Activated CD4-positive, alpha-beta memory T cell treated with anti-CD3 and anti-CD28 coated beads, Interleukin-2, amount 10 ng/mL, durations not matched to agents 7 days and 5 days (primary cell): ENCODE data around the gene DDB1. TPM values are rescaled to one million over a fixed set of nuclear protein-coding genes. Genes with fewer than 3 reads are reported as not detected.

Experiments
- CTCF ChIA-PET: fragments of 350-600 bp; sonication (Branson Sonifier 250); formaldehyde crosslinking; loops from one replicate; lab custom pipeline; 2021; ENCODE audit warnings: antibody characterized with exemption, inconsistent platforms; lab: Charles Lee
- POLR2A ChIA-PET: fragments of 350-600 bp; sonication (Branson Sonifier 250); formaldehyde crosslinking; loops from one replicate; lab custom pipeline; 2021; ENCODE audit warnings: antibody characterized with exemption; lab: Charles Lee
- DNase-seq: peaks from one replicate; pipeline ENCODE4 v3.0.0-alpha.2; 2020
- H3K27ac Mint-ChIP-seq: one replicate; pipeline ENCODE4 v1.8.0; 2021; ENCODE audit warnings: mild to moderate bottlenecking, mixed read lengths
- H3K27me3 Mint-ChIP-seq: one replicate; pipeline ENCODE4 v1.8.0; 2021; ENCODE audit warnings: mixed read lengths
- H3K36me3 Mint-ChIP-seq: one replicate; pipeline ENCODE4 v1.8.0; 2021; ENCODE audit warnings: low read depth, mixed read lengths
- H3K4me1 Mint-ChIP-seq: one replicate; pipeline ENCODE4 v1.8.0; 2021; ENCODE audit warnings: mixed read lengths
- H3K4me3 Mint-ChIP-seq: one replicate; pipeline ENCODE4 v1.8.0; 2021; ENCODE audit warnings: mild to moderate bottlenecking, mixed read lengths
- H3K9me3 Mint-ChIP-seq: one replicate; pipeline ENCODE4 v1.8.0; 2021; ENCODE audit warnings: mixed read lengths
- total RNA-seq, 2 experiments: library from RNA; stranded (reverse); gene quantifications; one replicate each; pipeline ENCODE4 v1.2.3, GENCODE V29; 2021

DDB1 gene
- total RNA-seq, 2 experiments from 2014 or later = 166 to 174 TPM

GRCh38 chr11:61364012-61364675 lies 31.2 kb upstream of the DDB1 start:
- DNase-seq = no peak
- Mint-ChIP-seq H3K27ac (no peak overlapping the region), H3K4me1 (peaks cover 36% of the 10 kb centered on the region), H3K36me3 (peaks cover 50% of the 10 kb centered on the region), H3K9me3 (no peaks in the 10 kb centered on the region), H3K4me3 (peak overlapping the region; percentile 98), H3K27me3 (no peaks in the 10 kb centered on the region)
- CTCF ChIA-PET = interaction anchor here (0.6 to 10.0 kb wide), 5 partner anchors 10 to 1097 kb away, joined by 3 to 153 read pairs (median 6); partner anchors contain the start of genes DDB1 and TKFC
- POLR2A ChIA-PET = interaction anchor here (1.4 to 5.3 kb wide), 7 partner anchors 10 to 66 kb away, joined by 7 to 118 read pairs (median 34); partner anchors contain the start of genes CPSF7, DDB1, SDHAF2 and TKFC

DNA sequence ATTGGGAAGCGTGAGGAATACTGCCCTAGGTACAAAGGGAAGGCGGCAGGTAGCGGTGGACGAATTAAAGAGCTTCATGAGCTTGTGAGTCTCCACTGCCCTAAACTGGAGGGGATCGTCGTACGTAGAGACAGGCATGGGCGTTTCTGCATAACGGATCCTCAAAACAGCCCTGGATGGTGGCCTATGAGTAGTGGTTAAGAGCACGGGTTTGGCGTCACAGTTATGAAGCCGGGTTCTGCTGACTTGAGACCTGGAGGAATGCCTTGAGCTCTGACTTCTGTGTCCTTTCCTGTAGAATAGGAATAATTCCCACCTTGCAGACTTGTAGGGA lies 29.6 kb upstream of the DDB1 start:
- peak overlapping the region; percentile 97 for H3K27ac Mint-ChIP-seq
- peak overlapping the region; percentile 98 for H3K4me3 Mint-ChIP-seq
- H3K27me3 Mint-ChIP-seq = no peaks in the 10 kb centered on the region
- POLR2A ChIA-PET = interaction anchor here (0.6 to 5.3 kb wide), 33 partner anchors 8 to 1479 kb away, joined by 3 to 118 read pairs (median 4); partner anchors contain the start of genes CPSF7, DDB1, FTH1 and SDHAF2
- CTCF ChIA-PET = interaction anchor here (0.9 to 10.0 kb wide), 10 partner anchors 12 to 449 kb away, joined by 3 to 153 read pairs (median 5); partner anchors contain the start of genes CPSF7, DDB1, SDHAF2 and TKFC
- no peaks in the 10 kb centered on the region for H3K9me3 Mint-ChIP-seq
- H3K36me3 Mint-ChIP-seq = peaks cover 35% of the 10 kb centered on the region
- DNase-seq = peak; percentile 53
- H3K4me1 Mint-ChIP-seq = peaks cover 41% of the 10 kb centered on the region

DNA sequence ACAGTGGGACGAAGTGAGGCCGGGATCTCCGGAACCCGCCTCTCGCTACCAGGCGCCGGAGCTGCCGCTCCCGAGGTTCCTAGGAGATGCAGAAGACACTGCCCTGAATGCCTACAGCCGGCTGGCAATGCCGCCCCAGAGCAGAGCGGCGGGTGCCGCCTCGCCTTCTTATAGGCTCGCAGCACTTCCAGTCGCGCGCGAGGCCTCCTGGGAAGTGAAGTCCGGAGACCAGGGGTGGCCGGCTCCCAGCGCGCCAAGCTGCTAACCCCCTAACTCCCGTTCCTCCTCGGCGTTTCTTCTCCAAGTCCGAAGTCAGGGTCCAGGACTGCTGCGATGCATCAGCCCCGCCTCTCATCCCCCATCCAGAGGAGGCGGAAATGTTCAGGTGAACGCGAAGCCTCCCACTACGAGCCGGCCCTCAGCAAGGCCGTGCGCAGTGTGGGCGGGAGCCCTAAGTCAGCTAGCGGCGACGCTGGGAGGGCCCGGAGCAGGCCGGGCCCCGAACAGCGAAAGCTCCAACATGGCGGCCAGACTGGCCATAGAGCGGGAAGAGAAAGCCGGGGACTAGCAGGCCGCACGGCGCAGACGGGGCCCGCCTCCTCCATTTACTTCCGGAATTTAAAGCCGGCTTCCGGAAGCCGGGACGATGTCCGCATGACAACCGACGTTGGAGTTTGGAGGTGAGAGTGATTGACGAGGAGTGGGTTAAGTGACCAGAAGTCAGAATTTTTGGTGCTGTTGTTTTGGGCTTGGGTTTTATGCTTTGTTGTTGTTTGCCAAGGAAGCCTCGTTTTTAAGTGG lies 29.0 kb upstream of the DDB1 start, which contains the start of the genes CYB561A3 and TMEM138:
Gene CYB561A3 (minus strand): TSS at position 142 of the 801 bp plus-strand sequence. CDS start 5,169 bp downstream, outside the sequence.
Gene TMEM138 (plus strand): TSS at position 634 of the 801 bp plus-strand sequence. CDS start 2,017 bp downstream, outside the sequence.
- Mint-ChIP-seq H3K9me3 (no peaks in the 10 kb centered on the region), H3K36me3 (peaks cover 29% of the 10 kb centered on the region), H3K4me1 (peaks cover 43% of the 10 kb centered on the region), H3K27me3 (no peaks in the 10 kb centered on the region), H3K4me3 (peak within 1 kb of the TSS; percentile 98), H3K27ac (peak within 1 kb of the TSS; percentile 97)
- POLR2A ChIA-PET = interaction anchor here (0.6 to 5.3 kb wide), 38 partner anchors 9 to 1479 kb away, joined by 3 to 118 read pairs (median 4); partner anchors contain the start of genes CD5, CPSF7, DDB1 and FTH1
- peak; percentile 93 for DNase-seq
- CTCF ChIA-PET = interaction anchor here (0.9 to 10.0 kb wide), 10 partner anchors 12 to 448 kb away, joined by 3 to 153 read pairs (median 5); partner anchors contain the start of genes CPSF7, DDB1, SDHAF2 and TKFC

DNA sequence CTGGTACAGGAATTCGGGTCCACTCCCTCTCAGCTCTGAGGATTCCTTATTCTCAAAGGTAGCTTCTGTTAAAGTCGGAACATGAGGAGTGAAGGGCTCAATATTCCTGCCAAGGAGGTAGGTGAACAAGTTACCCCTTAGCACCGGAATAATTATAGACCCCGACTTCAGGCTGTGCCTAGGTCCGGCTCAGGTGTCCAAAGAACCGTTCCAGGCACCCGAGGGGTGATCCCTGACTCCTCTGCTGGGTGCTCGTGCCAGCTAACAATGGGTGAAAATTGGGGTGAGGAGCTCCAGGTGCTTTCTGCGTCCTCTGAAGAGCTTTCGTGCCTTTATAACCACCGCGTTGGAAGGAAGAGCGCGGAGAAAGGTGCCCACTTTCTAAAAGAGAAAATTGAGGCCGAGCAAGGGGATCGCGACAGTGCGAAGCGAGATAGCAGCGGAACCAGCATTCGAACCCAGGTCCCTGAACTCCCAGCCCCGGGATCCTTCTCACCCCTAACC lies 28.4 kb upstream of the DDB1 start:
- Mint-ChIP-seq H3K27me3 (no peaks in the 10 kb centered on the region), H3K4me3 (peak overlapping the region; percentile 98), H3K27ac (peak overlapping the region; percentile 97), H3K36me3 (peaks cover 26% of the 10 kb centered on the region), H3K9me3 (no peaks in the 10 kb centered on the region), H3K4me1 (peaks cover 43% of the 10 kb centered on the region)
- DNase-seq = no peak
- POLR2A ChIA-PET = interaction anchor here (1.0 to 5.3 kb wide), 27 partner anchors 9 to 1230 kb away, joined by 3 to 118 read pairs (median 6); partner anchors contain the start of genes CD5, CPSF7, DDB1 and SDHAF2
- CTCF ChIA-PET = interaction anchor here (1.0 to 10.0 kb wide), 7 partner anchors 23 to 107 kb away, joined by 3 to 153 read pairs (median 4); partner anchors contain the start of genes CPSF7, DDB1, SDHAF2 and TKFC

DNA sequence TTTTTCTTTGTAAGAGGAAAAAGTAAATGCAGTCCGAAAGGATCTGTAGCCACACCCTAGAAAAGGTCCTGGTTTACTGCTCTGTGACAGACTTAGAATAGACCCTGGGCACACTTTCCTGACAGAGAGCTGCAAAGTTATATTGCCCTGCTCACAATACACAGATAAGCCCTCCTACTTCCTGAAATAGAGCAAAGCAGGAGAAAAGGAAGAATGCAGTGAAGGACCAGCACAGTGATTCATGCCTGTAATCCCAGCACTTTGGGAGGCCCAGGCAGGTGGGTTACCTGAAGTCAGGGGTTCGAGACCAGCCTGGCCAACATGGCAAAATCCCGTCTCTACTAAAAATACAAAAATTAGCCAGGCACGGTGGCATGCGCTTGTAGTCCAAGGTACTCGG lies 26.6 kb upstream of the DDB1 start:
- Mint-ChIP-seq H3K36me3 (peaks cover 19% of the 10 kb centered on the region), H3K27ac (no peak overlapping the region), H3K9me3 (no peaks in the 10 kb centered on the region), H3K4me1 (peaks cover 43% of the 10 kb centered on the region), H3K27me3 (no peaks in the 10 kb centered on the region), H3K4me3 (no peak overlapping the region)
- ChIA-PET POLR2A (interaction anchor here (3.6 to 5.3 kb wide), 4 partner anchors 11 to 71 kb away, joined by 25 to 118 read pairs (median 40); partner anchors contain the start of genes CPSF7, DDB1, SDHAF2 and TKFC), CTCF (interaction anchor here (8.7 to 10.0 kb wide), 2 partner anchors 24 to 25 kb away, joined by 66 to 153 read pairs; partner anchors contain the start of genes DDB1 and TKFC)
- no peak for DNase-seq

DNA sequence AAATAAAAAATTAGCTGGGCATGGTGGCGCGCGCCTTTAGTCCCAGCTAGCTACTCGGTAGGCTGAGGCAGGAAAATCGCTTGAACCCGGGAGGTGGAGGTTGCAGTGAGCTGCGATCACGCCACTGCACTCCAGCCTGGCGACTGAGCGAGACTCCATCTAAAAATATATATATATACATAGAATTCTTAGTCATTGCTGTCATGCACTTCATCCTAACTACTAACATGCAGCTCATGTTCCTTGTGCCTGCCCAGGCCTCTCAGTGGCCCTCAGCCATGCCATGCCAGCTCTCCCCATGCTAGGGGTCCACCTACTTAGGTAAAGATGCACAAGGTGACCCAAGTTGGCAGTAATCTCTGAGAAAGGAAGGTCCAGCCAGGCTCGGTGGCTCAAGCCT lies 25.7 kb upstream of the DDB1 start:
- no peaks in the 10 kb centered on the region for H3K27me3 Mint-ChIP-seq
- POLR2A ChIA-PET = interaction anchor here (1.4 kb wide), 1 partner anchor 25 kb away, joined by 3 read pairs; no protein-coding TSS in a partner anchor
- DNase-seq = no peak
- peaks cover 10% of the 10 kb centered on the region for H3K36me3 Mint-ChIP-seq
- peaks cover 37% of the 10 kb centered on the region for H3K4me1 Mint-ChIP-seq
- no peak overlapping the region for H3K4me3 Mint-ChIP-seq
- H3K9me3 Mint-ChIP-seq = no peaks in the 10 kb centered on the region
- CTCF ChIA-PET = interaction anchor here (10.0 kb wide), 1 partner anchor 24 kb away, joined by 153 read pairs; the partner anchor contains the start of genes DDB1 and TKFC
- H3K27ac Mint-ChIP-seq = no peak overlapping the region

DNA sequence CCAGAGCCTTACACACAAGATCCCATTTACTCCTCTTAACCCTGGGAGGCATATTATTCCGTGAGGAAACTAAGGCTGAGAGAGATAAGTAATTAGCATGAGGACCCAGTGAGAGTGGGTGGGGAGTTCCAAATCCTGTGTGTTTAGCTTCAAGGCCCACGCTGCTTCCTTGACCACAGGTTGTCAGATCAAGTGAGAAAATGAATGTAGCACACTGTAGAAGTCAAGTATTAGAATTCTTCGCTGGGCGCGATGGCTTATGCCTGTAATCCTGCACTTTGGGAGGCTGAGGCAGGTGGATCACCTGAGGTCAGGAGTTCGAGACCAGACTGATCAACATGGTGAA lies 25.0 kb upstream of the DDB1 start:
- Mint-ChIP-seq H3K36me3 (peaks cover 16% of the 10 kb centered on the region), H3K27me3 (no peaks in the 10 kb centered on the region), H3K4me3 (no peak overlapping the region), H3K27ac (no peak overlapping the region), H3K4me1 (peaks cover 31% of the 10 kb centered on the region), H3K9me3 (no peaks in the 10 kb centered on the region)
- ChIA-PET POLR2A (interaction anchor here (1.4 kb wide), 1 partner anchor 24 kb away, joined by 3 read pairs; no protein-coding TSS in a partner anchor), CTCF (interaction anchor here (0.9 kb wide), 1 partner anchor 22 kb away, joined by 5 read pairs; no protein-coding TSS in a partner anchor)
- no peak for DNase-seq

DNA sequence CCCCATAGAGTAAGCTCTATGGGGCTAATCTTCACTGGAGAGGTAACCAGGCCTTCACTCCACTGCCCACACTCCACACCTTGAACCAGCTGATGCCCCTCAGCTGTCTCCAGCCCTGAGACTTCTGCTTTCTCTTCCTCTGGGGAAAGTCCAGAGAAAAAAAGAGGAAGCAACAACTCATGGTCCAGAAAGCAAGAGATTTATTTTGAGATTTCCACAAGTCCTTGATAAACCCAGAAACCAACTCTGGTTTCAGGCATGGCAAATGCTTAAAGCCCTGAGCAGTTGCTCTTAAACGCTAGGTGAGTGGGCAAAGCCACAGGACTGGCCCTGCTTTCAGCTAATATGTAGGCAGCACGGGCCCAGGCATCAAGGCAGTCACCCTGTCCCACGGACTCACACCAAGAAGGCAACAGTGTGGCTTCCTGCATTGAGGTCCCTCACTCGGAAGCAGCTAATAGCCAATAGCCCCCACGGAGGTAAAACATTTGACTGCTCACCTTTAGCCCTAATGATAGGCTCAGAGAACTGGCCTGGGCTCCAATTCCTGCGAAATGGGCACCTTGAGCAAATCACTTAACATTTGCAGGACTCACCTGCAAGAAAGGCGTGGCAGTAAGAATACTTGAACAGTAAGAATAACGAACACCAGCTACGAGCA lies 24.5 kb upstream of the DDB1 start:
- peaks cover 27% of the 10 kb centered on the region for H3K4me1 Mint-ChIP-seq
- ChIA-PET CTCF (interaction anchor here (0.9 kb wide), 1 partner anchor 21 kb away, joined by 5 read pairs; no protein-coding TSS in a partner anchor), POLR2A (interaction anchor here (2.4 kb wide), 1 partner anchor 21 kb away, joined by 6 read pairs; no protein-coding TSS in a partner anchor)
- DNase-seq = no peak
- no peak overlapping the region for H3K4me3 Mint-ChIP-seq
- no peaks in the 10 kb centered on the region for H3K9me3 Mint-ChIP-seq
- H3K36me3 Mint-ChIP-seq = peaks cover 15% of the 10 kb centered on the region
- H3K27ac Mint-ChIP-seq = no peak overlapping the region
- no peaks in the 10 kb centered on the region for H3K27me3 Mint-ChIP-seq

GRCh38 chr11:61356706-61357105 lies 23.8 kb upstream of the DDB1 start:
- Mint-ChIP-seq H3K27ac (no peak overlapping the region), H3K27me3 (no peaks in the 10 kb centered on the region), H3K4me1 (peaks cover 25% of the 10 kb centered on the region), H3K36me3 (peaks cover 14% of the 10 kb centered on the region), H3K9me3 (no peaks in the 10 kb centered on the region), H3K4me3 (no peak overlapping the region)
- ChIA-PET POLR2A (interaction anchor here (1.4 to 2.4 kb wide), 2 partner anchors 20 to 23 kb away, joined by 5 to 6 read pairs; partner anchors contain the start of gene TKFC), CTCF (interaction anchor here (4.1 kb wide), 1 partner anchor 20 kb away, joined by 25 read pairs; no protein-coding TSS in a partner anchor)
- DNase-seq = no peak

DNA sequence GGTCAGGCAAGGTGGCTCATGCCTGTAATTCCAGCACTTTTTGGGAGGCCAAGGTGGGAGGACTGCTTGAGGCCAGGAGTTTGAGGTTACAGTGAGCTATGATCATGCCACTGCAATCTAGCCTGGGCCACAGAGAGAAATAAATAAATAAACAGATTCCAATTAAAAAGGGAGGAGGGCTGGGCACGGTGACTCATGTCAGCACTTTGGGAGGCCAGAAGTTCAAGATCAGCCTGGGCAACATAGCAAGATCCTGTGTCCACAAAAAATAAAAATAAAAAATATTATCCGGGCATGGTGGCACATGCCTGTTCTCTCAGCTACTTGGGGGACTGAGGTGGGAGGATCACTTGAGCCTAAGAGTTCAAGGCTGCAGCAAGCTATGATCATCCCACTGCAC lies 21.3 kb upstream of the DDB1 start:
- Mint-ChIP-seq H3K4me3 (no peak overlapping the region), H3K27me3 (no peaks in the 10 kb centered on the region), H3K27ac (no peak overlapping the region), H3K36me3 (peaks cover 23% of the 10 kb centered on the region), H3K4me1 (peaks cover 7% of the 10 kb centered on the region), H3K9me3 (no peaks in the 10 kb centered on the region)
- CTCF ChIA-PET = interaction anchor here (0.6 to 4.1 kb wide), 5 partner anchors 18 to 413 kb away, joined by 3 to 25 read pairs (median 3); partner anchors contain the start of genes DDB1 and TKFC
- POLR2A ChIA-PET = interaction anchor here (1.0 to 2.7 kb wide), 3 partner anchors 8 to 75 kb away, joined by 3 to 17 read pairs (median 5); partner anchors contain the start of genes CPSF7, CYB561A3, DDB1 and SDHAF2
- DNase-seq = no peak
